GM18873 (cell line): ENCODE data around the gene ZNF473.

Source experiments
- ATAC-seq: cut with Tn5 transposase; IDR thresholded peaks from one replicate; pipeline ENCODE4 v1.9.1; 2021; ENCODE audit warnings: mild to moderate bottlenecking, moderate library complexity, moderate number of reproducible peaks; ENCODE audit not compliant: unreplicated experiment, low FRiP score

The ZNF473 gene

DNA sequence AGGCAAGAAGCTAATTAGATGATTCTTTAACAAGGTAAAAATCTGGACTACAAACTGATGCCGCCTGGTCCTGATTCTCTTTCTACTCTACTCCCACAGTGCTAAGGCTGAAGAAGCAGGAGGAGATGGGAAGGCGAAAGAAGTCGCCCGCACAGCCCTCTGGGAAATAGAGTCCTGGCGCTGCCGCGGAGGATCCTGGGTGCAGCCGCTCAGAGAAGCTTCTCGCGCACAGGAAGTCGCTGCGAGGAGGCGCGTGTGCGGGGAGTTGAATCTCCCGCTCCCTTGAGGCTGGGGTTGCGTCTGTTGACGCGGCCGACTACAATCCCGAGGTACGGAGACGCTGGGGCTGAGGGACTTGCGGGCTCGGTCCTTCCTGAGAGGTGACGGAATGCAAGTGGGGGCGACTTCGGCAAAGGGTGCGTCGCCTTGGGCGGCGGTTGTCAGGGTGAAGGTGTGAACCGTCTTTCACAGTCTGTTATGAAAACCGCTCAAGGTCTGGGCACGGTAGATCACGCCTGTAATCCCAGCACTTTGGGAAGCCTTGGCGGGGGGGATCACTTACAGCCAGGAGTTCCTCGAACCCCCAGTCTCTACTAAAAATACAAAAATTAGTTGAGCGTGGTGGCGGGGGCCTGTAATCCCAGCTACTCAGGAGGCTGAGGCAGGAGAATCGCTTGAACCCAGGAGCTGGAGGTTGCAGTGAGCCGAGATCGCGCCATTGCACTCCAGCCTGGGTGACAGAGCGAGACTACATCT, at the start of gene ZNF473:
Gene ZNF473 (plus strand): TSS at position 212 of the 756 bp plus-strand sequence. CDS start 5,078 bp downstream, outside the sequence.
- ATAC-seq, result peak; percentile 44

DNA sequence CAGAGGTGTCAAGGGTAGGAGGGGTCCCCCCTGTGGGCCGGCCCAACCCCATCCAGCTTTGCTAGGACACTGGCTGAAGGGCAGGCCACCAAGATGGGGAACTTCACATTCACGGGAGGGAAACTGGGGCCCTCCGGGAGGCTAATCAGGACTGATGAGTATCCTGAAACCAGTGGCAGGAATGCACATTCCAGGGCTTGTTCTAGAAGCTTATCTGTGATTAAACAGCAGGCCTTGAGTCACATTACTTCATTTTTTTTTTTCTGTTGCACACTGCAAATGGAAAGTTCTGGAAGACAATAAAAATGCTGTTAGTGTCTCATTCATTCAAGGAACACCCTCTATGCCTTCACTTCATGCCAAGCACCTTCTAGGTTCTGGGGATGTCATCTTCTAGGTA, 49.3 kb upstream of the ZNF473 start:
- ATAC-seq, result no peak

DNA sequence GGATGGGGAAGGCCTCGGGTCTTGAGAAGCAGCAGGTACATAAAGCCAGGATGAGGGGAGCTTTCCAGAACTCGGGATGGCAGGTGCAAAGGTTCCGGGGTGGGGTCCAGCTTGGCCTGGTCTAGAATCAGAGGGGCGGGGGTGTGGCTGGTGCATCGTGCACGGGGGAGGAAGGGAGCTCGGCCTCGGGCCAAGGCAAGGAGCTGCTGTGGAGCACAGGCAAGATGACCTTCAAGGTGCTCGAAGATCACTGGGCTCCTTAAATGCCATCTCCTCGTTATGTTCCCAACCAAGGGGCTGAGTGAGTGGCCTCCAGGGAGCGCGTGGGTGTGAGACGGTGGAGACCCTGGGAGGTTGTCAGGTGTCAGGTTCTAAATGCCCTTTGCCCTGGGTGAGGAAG, 48.7 kb upstream of the ZNF473 start:
- ATAC-seq, result no peak

DNA sequence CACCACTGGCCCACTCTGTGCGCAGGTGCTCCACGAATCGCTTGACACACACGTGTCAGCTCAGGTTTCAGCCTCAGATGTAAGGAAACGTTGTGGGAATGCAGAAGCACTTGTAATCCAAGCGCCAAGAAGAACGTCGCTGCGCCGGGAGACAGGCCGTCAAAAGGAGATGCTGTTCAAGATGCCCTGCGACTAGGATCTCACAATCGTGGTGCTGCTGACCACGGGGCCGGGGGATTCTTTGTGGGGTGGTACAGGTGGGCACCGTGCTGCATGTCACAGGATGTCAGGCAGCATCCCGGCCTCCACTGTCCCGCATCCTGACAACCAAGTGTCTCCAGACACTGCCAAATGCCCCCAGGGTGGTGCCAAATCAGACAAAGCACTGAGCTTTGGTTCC, 47.9 kb upstream of the ZNF473 start:
- no peak for ATAC-seq

DNA sequence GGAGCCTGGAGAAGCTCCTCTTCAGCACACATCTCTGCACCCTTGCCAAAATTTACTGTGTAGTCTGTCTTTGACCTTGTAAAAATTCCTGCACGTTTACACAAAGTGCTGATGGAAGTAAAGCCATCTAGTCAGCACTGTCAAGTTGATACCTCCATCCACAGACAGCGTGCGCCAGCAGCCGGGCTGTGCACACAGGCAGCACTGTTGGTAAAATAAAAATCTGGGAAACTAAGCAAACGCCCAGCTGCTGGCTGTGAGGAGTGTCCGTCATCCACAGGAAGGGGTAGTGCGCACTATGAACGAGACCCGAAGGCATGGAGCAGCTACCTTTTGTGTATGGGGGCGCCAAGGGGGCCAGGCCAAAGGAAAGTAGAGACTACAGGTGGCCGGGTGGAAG, 47.5 kb upstream of the ZNF473 start:
- ATAC-seq, result no peak

DNA sequence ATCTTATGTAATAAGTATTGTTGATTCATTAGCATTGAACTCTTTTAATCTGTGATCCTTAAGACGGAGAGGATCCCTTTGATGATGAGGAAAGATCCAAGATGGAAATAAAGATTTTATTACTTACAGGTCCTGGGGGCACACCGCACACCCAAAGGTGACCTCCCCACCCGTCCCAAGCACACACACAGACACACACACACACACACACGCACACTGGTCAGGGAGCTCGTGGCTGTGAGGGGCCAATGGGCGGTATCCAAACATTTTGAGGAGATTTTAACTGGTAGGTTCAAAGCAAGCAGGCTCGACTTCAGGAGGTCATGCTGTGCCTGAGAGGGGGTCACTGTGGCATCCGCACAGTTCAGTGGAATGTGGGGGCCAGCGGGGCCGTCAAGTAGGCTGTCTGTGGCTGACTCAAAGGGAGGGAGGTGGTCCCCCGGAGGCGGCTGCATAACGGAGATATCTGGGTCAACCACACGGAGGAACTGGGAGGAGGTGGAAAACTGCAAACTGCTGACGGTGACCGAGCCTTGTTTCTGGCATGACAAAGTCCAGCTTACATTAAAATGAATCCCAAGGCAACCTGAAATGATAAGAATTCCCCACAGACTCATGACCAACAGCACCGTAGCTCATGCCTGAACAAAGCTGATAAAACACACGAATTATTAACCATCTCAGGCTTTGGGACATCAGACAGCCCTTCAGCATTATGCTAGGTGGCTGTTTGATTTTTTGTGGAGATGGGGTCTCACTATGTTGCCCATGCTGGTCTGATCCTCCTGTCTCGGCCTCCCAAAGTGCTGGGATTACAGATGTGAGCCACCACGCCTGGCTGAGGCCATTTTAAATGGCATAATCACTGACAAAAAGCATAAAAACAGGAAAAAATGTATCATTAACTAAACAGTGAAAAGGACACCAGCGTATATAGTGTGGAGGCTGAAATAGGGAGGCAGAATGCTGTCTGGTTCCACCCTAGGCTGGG, 43.9 kb upstream of the ZNF473 start:
- no peak for ATAC-seq

DNA sequence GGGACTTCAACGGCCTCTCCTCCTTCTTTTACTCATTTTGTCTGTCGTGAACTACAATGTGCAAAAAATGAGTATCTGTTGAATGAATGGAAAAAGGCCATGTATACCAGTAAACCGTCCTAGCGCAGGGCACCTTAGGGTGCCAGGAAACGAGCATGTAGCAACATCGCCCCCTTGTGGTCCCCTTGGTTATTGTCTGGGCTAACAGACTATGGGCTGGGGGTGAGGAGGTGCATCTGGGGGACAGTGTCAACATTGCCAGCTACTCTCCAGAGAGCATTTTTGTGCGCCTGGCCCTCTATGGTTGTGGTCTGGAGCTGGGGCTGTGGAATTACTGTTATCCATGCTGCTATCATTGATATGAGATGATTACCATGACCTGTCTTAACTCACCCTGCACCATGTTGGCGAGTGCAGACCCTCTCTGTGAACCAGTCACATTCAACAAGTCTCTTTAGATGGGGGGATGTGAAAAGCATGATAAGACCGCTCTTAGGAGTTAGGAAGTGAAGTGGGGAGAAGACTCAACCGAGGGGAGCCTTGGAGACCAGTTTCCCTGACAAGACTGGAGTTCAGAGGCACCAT, 42.1 kb upstream of the ZNF473 start:
- ATAC-seq, result no peak

DNA sequence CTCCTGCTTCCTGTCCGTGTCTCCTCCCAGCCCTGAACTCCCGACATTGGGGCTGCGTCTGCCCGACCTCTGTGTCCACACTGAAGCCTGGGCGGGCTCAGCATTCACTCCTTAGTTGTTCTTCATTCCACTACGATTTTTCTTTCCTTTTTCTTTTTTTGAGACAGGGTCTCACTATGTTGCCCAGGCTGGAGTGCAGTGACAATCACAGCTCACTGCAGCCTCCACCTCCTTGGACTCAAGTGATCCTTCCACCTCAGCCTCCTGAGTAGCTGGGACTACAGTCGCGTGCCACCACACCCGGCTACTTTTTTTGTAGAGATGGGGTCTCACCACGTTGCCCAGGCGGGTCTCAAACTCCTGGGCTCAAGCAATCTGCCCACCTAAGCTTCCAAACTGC, 41.3 kb upstream of the ZNF473 start:
- no peak for ATAC-seq

DNA sequence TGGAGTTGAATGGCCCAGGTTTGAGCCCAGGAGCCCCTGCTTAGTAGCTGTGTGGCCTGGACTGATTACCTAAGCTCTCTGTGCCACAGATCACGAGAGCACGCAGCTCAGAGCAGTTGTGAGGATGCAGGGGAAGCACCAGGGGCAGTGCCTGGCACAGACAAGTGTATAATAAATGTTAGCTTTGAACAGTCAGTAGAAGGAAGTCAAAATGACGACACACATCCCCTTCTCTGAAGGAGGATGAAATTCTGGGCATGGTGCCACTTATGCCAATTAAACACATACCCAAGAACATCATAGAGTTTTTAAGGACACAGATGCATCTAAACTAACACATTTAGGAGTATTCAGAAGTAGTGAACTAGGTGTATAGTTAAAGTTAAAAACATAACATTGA, 39.9 kb upstream of the ZNF473 start:
- ATAC-seq, result no peak

DNA sequence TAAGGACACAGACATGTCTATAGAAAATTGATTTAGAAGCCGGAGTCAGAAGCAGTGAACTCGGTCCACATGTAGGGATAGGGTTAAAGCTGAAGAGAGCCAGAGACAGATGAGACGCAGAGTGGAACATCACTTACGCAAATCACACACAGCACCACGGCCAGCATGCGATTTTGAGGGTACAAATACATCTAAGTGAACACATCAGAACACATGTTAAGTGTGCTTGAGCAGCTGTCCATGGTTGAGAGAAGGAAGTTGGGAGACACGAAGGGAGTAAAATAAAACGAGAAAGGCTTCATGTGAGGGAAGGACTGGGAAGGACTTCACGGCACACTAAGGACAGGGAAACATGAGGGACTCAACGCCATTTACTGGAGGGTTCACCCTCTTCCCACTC, 39.5 kb upstream of the ZNF473 start:
- no peak for ATAC-seq

DNA sequence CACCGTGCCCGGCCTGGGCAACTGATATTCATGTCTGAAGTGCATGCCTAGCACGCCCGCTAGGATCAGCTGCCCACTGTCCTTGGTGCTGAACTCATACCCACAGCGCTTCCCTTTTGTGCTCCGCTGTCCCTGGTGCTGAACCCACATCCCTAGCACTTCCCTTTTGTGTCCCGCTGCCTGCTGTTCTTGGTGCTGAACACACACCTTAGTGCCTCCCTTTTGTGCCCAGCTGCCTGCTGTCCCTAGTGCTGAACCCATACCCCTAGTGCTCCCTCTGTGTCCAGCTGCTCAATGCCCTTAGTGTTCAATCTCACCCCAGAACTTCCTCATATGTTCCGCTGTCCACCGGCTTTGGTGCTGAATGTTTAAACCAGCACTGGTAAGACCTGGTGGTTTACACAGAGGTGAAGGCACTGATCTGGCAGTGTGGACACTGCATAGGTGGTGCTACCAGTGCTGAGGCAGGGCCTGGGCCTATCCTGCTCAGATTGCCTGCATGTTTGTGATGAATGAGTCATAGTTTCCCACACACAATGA, 38.6 kb upstream of the ZNF473 start:
- no peak for ATAC-seq

DNA sequence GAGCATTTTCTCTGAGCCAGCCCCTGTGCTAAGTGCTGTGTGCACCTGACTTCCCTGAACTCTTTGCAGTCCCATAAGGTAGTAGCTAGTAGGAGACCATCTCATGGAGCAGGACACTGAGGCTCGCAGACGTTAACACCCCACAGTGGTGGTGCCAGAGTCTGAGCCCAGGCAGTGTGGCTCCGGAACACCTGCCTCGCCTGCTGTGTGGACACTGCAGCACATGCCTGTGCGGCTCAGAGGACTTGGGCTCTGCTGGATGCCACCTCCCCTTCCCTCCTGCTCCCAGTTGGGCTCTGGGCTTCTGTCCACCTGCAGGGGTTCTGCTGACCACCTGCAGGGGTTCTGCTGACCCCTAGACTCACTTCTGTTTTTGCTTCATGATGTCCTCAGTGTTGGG, 37.8 kb upstream of the ZNF473 start:
- ATAC-seq, result no peak

DNA sequence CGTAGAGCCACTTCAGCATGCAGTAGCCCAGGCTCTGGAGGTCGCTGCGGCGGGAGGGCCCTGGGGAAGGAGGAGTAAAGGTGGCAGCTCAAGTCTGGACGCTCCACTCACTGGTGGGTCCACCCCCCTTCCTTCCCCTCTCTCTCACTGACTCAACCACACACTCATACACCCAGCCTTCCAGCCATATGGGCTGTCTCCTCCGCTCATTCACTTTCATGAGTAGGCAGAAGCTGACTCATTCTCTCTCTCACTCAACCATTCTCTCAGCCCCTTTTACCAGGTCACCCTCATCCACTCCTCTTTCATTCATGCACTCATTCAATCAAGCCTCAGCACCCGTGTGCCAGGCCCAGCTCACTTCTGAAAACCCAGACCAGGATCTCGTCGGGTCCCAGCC, 37.4 kb upstream of the ZNF473 start:
- no peak for ATAC-seq

DNA sequence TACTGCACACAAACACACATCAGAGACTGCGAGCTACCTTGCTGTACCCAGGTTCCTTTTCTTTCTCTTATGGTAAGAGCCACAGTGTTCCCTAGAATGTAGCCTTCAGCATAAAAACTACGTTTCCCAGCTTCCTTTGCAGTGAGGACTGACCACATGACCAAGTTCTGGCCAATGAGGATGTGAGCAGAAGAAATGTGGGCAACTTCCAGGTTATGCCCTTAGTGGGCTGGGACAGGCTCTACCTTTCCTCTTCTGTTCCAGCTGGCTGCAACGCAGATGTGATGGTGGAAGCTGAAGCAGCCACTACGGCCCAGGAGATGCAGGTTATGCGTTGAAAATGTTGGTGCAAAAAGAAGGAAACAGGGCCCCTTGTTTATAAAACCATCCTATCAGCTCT, 28.1 kb upstream of the ZNF473 start:
- no peak for ATAC-seq

DNA sequence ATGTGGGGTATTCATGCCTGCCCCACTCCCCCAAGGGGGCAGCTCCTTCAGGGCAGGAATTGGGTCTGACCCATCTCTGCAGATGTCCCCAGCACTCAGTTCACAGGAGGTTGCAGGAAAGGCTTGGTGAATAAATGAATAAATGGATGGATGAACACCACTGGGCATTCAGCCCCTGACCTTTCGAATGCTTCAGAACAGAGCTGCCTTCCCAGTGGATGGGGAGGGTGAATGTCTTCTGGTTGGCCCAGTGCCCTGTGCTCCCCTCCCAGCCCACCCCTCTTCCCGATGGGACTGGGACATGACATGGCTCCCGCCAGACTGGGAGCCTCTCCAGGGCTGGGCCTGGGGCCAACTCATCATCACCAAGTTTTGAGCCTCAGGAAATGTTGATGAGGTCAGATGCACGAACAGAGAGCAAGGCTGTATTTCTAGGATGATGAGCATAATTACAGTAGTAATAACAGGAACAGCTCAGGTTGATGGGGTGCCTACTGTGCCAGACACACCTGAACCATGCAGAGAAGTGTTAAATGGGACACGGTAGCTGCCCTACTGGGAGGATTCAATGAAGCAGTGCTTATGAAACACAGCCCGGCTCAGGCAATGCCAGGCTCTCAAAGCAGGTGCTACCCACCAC, 26.3 kb upstream of the ZNF473 start:
- ATAC-seq, result no peak

DNA sequence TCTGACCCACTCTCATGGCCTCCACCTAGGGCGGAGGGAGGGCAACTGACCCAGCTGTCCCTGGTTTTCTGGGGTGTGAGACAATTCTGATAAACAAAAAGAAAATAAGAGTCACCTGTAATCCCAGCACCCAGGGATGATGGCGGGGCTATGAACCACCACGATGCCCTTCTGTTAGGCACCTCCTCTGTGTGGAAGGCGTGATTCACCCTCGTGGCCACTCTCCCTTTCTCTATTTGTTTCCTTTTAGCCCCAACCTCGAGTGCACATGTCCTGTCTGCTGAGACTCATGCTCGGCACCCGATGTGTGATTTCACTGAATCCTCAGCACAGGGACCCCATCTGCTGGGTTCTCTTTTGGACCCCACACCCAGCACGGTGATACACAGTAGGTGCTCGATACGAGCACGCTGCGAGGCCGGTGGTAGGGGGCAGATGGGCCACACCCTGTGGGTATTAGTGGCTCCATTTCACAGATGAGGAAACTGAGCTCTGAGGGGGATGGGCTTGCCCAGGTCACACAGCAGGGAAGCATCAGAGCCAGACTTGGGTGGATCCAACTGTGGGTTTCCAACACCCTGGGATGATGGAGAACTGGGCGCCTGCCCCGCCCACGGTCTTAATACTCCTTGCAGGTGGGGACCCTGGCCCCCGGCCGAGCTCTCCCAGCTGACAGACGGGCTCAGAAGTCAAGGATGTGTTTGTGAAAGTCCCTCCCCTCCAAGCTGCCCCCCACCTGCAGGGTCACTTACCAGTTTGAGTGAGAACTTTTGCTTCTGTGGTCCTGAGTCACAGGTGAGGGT, 25.6 kb upstream of the ZNF473 start:
- ATAC-seq, result no peak

DNA sequence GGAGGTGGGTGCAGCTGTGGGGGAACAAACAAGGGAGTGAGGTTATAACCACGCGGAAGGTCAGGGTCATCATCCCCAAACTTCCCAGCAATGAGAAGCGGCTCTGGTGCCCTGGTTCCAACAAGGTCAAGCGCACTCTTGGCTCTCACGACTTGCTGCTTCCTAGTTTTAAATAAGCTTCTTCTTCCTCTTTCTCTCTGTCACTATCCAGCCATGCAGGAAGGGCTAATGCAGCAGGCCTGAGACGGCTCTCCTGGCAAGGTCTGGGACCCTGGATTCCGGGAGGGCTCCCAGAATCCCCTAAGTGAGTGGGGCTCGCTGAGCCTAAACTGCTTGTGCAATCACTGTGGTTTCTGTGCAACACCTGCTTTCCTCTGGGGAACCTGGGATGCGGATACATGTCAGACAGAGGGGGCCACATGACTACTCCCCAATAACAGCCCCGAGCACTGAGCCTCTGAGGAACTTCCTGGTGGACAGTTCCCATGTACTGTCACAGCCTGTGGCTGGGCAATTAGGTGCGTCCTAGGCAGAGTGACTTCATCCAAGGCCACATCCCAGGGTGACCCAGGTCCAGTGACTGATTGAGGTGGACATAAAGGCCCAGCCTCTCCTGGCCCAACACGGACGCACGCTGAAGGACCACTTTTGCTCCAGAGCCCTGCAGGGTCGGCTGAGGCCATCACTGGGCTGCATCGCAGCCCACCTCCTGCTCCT, 24.8 kb upstream of the ZNF473 start:
- ATAC-seq, result no peak

DNA sequence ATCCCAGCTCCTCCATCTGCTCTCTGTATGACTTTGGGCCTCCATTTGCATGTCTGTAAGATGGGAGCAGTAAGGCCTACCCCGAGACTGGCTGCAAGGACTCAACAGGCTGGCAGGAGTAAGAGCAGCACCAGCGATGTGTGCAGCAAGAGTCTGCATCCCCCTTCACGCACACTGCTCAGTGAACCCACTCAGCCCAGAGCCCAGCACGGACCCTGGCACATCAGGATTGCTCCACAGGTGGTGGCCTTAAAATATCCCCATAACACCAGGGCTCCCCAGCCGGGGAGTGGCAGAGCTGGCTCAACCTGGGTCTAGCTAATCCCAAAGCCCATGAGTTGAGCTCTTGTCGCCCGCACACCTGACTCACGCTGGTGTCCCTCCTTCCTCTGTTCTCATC, 24.0 kb upstream of the ZNF473 start:
- ATAC-seq, result no peak

DNA sequence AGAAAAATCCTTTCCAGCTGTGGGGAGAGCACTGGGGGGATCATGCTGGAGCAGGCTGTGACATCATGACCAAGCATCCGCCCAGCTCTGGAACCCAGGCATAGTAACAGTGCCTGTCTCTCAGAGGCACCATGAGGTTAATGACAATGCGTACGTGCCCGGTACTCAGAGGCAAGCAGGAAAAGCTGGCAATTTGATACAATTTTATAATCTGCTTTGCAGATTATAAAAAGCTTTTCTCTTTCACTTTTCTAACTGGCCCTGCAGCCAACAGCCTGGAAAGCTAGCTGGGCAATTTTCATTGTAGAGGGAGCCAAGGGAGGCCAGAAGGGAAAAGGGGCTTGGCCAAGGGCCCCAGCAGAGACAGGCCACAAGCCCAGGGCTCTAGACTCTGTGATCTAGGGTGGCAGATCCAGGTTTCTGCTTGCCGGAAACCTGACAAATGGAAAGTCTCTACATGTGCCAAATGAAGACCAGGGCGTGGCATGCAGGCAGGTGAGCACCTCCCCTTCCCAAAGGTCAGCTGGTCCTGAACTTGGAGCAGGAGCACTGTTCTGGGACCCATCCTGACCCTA, 23.3 kb upstream of the ZNF473 start:
- ATAC-seq, result no peak
